ENCODE results near the gene HDAC4.

DNA sequence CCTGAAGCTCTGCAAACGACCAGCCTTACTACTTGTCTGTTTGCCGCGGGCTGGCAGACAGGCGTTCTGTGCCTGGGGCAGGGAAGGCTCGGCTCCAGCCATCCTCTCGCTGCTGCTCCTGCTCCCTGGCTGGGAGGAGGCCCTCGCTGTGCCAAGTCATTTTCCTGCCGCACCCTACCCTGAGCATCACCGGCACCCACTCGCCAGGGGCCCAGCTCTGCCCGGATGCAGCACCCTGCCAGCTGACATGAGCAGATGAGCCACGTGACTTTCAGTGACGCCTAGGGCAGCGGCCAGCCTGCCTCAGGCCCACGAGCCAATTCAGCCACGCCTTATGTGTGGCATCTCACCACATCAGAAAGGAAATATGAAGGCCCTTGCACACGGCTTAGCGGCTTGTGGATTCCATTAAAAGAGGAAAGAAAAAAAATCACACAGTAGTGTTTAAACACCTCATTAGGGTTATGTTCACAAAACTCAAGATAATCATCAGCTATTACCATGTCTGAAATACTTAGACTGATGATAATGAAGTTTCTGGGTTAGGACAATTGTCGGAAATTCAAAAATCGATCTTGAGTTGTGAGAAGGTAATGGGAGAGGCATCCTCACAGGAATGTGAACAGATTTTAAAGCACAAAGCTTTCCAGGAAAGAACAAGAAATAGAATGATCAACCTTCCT lies 302.4 kb downstream of the HDAC4 start:
- TF ChIP-seq GATA2 (IDR thresholded peaks at IDR 0.05; ENCODE audit: low read depth, low read length) (no peak), GATA3 (IDR thresholded peaks at IDR 0.05; ENCODE audit: low read depth, low read length) (no peak)

Data from SH-SY5Y (cell line).